ENCODE results near the gene PRKAG3.

DNA sequence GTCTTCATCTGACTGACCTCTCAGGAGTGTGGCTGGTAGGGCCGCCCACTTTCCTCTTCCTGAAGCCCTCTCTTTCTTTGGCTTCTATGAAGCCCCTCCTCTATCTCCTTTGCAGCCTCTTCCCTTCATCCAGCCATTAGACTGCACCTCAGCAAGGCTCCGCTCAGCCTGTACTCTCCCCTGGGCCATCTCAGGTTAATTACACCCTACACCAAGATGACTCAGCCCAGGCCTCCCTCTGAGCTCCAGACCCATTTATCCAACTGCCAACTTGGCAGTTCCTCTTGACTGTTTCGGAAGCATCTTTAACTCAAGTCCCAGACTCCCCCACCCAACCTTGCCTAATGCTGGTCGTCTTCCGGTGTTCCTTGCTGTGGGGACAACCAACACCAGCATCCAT is 22.2 kb upstream of the PRKAG3 start:
- TF ChIP-seq, protein P1, sequence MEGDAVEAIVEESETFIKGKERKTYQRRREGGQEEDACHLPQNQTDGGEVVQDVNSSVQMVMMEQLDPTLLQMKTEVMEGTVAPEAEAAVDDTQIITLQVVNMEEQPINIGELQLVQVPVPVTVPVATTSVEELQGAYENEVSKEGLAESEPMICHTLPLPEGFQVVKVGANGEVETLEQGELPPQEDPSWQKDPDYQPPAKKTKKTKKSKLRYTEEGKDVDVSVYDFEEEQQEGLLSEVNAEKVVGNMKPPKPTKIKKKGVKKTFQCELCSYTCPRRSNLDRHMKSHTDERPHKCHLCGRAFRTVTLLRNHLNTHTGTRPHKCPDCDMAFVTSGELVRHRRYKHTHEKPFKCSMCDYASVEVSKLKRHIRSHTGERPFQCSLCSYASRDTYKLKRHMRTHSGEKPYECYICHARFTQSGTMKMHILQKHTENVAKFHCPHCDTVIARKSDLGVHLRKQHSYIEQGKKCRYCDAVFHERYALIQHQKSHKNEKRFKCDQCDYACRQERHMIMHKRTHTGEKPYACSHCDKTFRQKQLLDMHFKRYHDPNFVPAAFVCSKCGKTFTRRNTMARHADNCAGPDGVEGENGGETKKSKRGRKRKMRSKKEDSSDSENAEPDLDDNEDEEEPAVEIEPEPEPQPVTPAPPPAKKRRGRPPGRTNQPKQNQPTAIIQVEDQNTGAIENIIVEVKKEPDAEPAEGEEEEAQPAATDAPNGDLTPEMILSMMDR (IDR thresholded peaks at IDR 0.05; ENCODE audit: low read depth, low read length, missing input control), result no peak
- no peak for TF ChIP-seq JUND (IDR thresholded peaks at IDR 0.05)
